Hepatocyte (in vitro differentiated cells): ENCODE data around the gene FAM3C. TPM values are rescaled to one million over a fixed set of nuclear protein-coding genes. Genes with fewer than 3 reads are reported as not detected.
A peak's percentile ranks its signal among the peaks of the same experiment; 100 is the strongest.

Experiments used
- DNase-seq: peaks from one replicate; pipeline ENCODE4 v3.0.0-alpha.2; 2016; ENCODE audit warnings: low spot score
- H2AFZ ChIP-seq: fragments of 200-600 bp; sonication (generic); 2 replicates; pipeline ENCODE4 v1.6.0; 2016; ENCODE audit warnings: antibody characterized with exemption, mild to moderate bottlenecking
- H3K27ac ChIP-seq: fragments of 200-600 bp; sonication (generic); 2 replicates; pipeline ENCODE4 v1.5.1; 2016; ENCODE audit warnings: mild to moderate bottlenecking
- H3K27me3 ChIP-seq: fragments of 200-600 bp; sonication (generic); 2 replicates; pipeline ENCODE4 v1.6.1; 2016
- H3K36me3 ChIP-seq: fragments of 200-600 bp; sonication (generic); replicated peaks from 2 replicates; pipeline ENCODE4 v1.5.1; 2016; ENCODE audit warnings: low read depth; ENCODE audit not compliant: insufficient read depth
- H3K4me1 ChIP-seq: fragments of 200-600 bp; sonication (generic); 2 replicates; pipeline ENCODE4 v1.5.1; 2016; ENCODE audit warnings: mild to moderate bottlenecking, moderate library complexity; ENCODE audit not compliant: insufficient read depth
- H3K4me2 ChIP-seq: fragments of 200-600 bp; sonication (generic); 2 replicates; pipeline ENCODE4 v1.6.0; 2016
- H3K4me3 ChIP-seq: fragments of 200-600 bp; sonication (generic); 2 replicates; pipeline ENCODE4 v1.5.1; 2016; ENCODE audit warnings: mild to moderate bottlenecking
- H3K79me2 ChIP-seq: fragments of 200-600 bp; sonication (generic); 2 replicates; pipeline ENCODE4 v1.6.0; 2017; ENCODE audit warnings: mild to moderate bottlenecking
- H3K9me2 ChIP-seq: fragments of 200-600 bp; sonication (generic); replicated peaks from 2 replicates; pipeline ENCODE4 v1.6.0; 2017; ENCODE audit warnings: mild to moderate bottlenecking; ENCODE audit not compliant: insufficient read depth
- H3K9me3 ChIP-seq: fragments of 200-600 bp; sonication (generic); 2 replicates; pipeline ENCODE4 v1.5.1; 2016; ENCODE audit warnings: low read depth, mild to moderate bottlenecking
- H4K20me1 ChIP-seq: fragments of 200-600 bp; sonication (generic); 2 replicates; pipeline ENCODE4 v1.6.0; 2016; ENCODE audit warnings: mild to moderate bottlenecking; ENCODE audit not compliant: insufficient read depth, poor library complexity, severe bottlenecking
- EZH2 ChIP-seq: fragments of 200-600 bp; sonication (generic); IDR thresholded peaks from 2 replicates; pipeline ENCODE4 v1.6.1; 2016; ENCODE audit warnings: antibody characterized with exemption, mild to moderate bottlenecking, borderline replicate concordance
- EZH2phosphoT487 ChIP-seq: fragments of 200-600 bp; sonication (generic); IDR thresholded peaks from one replicate; pipeline ENCODE4 v1.6.1; 2018; ENCODE audit warnings: antibody characterized with exemption, mild to moderate bottlenecking, low read depth, moderate library complexity; ENCODE audit not compliant: unreplicated experiment, severe bottlenecking
- WGBS: methylation state at CpG from one replicate; pipeline ENCODE4 v1.1.6; 2016; ENCODE audit warnings: low lambda C conversion rate; ENCODE audit errors: missing lambda C conversion rate; 5-methylcytosine and 5-hydroxymethylcytosine counted together
- polyA plus RNA-seq: library from polyadenylated mRNA; unstranded; fragments of >200 nt; fragmentation: Nextera tagmentation; extraction: Ambion mirVana; gene quantifications from 2 replicates; pipeline ENCODE4 v1.2.1, GENCODE V29; 2016
- total RNA-seq: library from RNA; depleted of rRNA; stranded (reverse); fragments of >200 nt; gene quantifications from 2 replicates; pipeline ENCODE4 v1.2.3, GENCODE V29; 2014
- TF ChIP-seq, protein P1 (sequence below): fragments of 200-600 bp; sonication (generic); IDR thresholded peaks from 2 replicates; pipeline ENCODE4 v1.5.1; 2016; ENCODE audit warnings: antibody characterized with exemption, mild to moderate bottlenecking; ENCODE audit not compliant: poor library complexity

FAM3C gene
- total and polyA plus RNA-seq, 2 experiments from 2014 or later = 119 to 127 TPM

DNA sequence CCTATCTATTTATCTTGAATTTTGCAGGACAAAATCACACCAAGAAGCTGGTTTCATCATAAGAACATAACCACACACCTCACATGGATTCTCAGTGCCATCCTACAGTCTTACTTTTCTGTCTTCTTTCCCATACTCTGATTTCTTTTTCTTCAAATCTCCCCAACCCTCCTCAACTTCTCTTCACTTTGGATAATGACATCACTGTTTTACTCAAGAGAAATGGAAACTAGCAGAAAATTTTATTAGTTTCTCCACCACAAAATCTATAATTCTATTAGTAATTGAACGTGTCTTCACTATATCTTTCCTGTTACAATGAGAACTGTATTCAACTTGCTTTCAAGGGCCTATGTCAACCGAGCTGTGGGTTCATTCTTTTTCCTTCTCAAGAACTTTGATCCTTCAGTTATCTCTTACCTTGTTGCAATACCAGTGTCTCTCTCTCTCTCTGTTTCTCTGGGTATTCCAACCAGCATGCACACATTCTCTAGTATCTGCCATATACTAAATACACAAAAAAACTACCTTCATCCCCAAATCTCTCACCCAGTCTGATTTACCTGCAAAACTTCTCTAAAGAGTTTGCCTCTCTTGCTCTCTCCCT is 35.4 kb upstream of the FAM3C start:
- Histone ChIP-seq H3K36me3 (no peaks in the 10 kb centered on the region), H3K79me2 (no peaks in the 10 kb centered on the region), H3K4me2 (no peak overlapping the region), H3K4me3 (no peak overlapping the region), H3K27me3 (no peaks in the 10 kb centered on the region), H3K9me2 (no peaks in the 10 kb centered on the region), H3K4me1 (peaks cover 8% of the 10 kb centered on the region), H3K27ac (peak overlapping the region; percentile 13), H4K20me1 (no peaks in the 10 kb centered on the region), H2AFZ (no peak overlapping the region), H3K9me3 (no peaks in the 10 kb centered on the region)
- TF ChIP-seq, protein P1, sequence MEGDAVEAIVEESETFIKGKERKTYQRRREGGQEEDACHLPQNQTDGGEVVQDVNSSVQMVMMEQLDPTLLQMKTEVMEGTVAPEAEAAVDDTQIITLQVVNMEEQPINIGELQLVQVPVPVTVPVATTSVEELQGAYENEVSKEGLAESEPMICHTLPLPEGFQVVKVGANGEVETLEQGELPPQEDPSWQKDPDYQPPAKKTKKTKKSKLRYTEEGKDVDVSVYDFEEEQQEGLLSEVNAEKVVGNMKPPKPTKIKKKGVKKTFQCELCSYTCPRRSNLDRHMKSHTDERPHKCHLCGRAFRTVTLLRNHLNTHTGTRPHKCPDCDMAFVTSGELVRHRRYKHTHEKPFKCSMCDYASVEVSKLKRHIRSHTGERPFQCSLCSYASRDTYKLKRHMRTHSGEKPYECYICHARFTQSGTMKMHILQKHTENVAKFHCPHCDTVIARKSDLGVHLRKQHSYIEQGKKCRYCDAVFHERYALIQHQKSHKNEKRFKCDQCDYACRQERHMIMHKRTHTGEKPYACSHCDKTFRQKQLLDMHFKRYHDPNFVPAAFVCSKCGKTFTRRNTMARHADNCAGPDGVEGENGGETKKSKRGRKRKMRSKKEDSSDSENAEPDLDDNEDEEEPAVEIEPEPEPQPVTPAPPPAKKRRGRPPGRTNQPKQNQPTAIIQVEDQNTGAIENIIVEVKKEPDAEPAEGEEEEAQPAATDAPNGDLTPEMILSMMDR = no peak
- no peak for TF ChIP-seq EZH2
- TF ChIP-seq EZH2phosphoT487 = no peak
- 73% methylated on average over 2 of the region's 2 CpGs for WGBS
- no peak for DNase-seq

DNA sequence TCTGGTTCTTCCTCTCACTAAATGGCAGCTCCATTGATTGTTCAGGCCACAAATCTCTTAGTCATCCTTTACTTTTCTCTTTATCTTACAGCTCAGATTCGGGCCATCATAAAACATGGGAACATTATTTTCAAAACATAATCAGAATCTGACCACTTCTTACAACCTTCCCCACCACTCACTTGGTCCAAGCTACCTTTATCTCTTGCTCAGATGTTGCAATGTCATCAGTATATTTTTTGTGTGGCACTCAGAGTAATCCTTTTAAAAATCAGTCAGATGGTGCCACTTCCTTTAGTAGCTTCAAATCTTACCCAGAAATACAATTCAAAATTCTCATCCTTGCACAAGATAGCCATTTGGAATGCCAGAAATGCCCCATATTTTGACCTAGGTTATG is 34.5 kb upstream of the FAM3C start:
- Histone ChIP-seq H3K27ac (no peak overlapping the region), H4K20me1 (no peaks in the 10 kb centered on the region), H3K27me3 (no peaks in the 10 kb centered on the region), H3K4me2 (no peak overlapping the region), H3K4me3 (no peak overlapping the region), H3K4me1 (peaks cover 3% of the 10 kb centered on the region), H3K36me3 (no peaks in the 10 kb centered on the region), H2AFZ (no peak overlapping the region), H3K9me3 (no peaks in the 10 kb centered on the region), H3K9me2 (no peaks in the 10 kb centered on the region), H3K79me2 (no peaks in the 10 kb centered on the region)
- TF ChIP-seq EZH2 = no peak
- no peak for TF ChIP-seq EZH2phosphoT487
- TF ChIP-seq, protein P1 = no peak
- 76% methylated on average over 1 of the region's 1 CpG for WGBS
- DNase-seq = no peak

- H4K20me1 ChIP-seq = no peaks in the 10 kb centered on the region
- H3K4me3 ChIP-seq = no peak overlapping the region
- H3K27ac ChIP-seq = no peak overlapping the region
- no peaks in the 10 kb centered on the region for H3K27me3 ChIP-seq
- H3K4me2 ChIP-seq = no peak overlapping the region
- H3K9me3 ChIP-seq = no peaks in the 10 kb centered on the region
- DNase-seq = no peak
- no peaks in the 10 kb centered on the region for H3K9me2 ChIP-seq
- no peaks in the 10 kb centered on the region for H3K36me3 ChIP-seq
- H3K79me2 ChIP-seq = no peaks in the 10 kb centered on the region
- H2AFZ ChIP-seq = no peak overlapping the region
- TF ChIP-seq EZH2phosphoT487 = no peak
- TF ChIP-seq EZH2 = no peak
- TF ChIP-seq, protein P1 = no peak
- peaks cover 3% of the 10 kb centered on the region for H3K4me1 ChIP-seq
These were observed 33.7 kb upstream of the FAM3C start for GRCh38 chr7:121429798-121430197.
